Neural progenitor cell (in vitro differentiated cells): ENCODE data around the gene ZNF92. TPM values are rescaled to one million over a fixed set of nuclear protein-coding genes. Genes with fewer than 3 reads are reported as not detected.

Source experiments
- DNase-seq: peaks from one replicate; pipeline ENCODE4 v3.0.0-alpha.2; 2016; ENCODE audit warnings: low spot score
- H2AFZ ChIP-seq: fragments of 200-600 bp; sonication (generic); replicated peaks from 2 replicates; pipeline ENCODE4 v1.6.1; 2016; ENCODE audit warnings: antibody characterized with exemption
- H3F3A ChIP-seq: fragments of 200-600 bp; sonication (generic); 2 replicates; pipeline ENCODE4 v1.6.1; 2016; ENCODE audit warnings: antibody characterized with exemption, low read depth
- H3K27ac ChIP-seq: fragments of 200-600 bp; sonication (generic); 2 replicates; pipeline ENCODE4 v1.5.1; 2016; ENCODE audit warnings: mild to moderate bottlenecking
- H3K27me3 ChIP-seq: fragments of 200-600 bp; sonication (generic); 2 replicates; pipeline ENCODE4 v1.6.1; 2016; ENCODE audit warnings: mild to moderate bottlenecking, moderate library complexity
- H3K36me3 ChIP-seq: fragments of 200-600 bp; sonication (generic); 2 replicates; pipeline ENCODE4 v1.5.1; 2016
- H3K4me1 ChIP-seq: fragments of 200-600 bp; sonication (generic); 2 replicates; pipeline ENCODE4 v1.6.1; 2016; ENCODE audit warnings: mixed run types
- H3K4me2 ChIP-seq: fragments of 200-600 bp; sonication (generic); 2 replicates; pipeline ENCODE4 v1.6.1; 2016
- H3K4me3 ChIP-seq: fragments of 200-600 bp; sonication (generic); 2 replicates; pipeline ENCODE4 v1.5.1; 2016
- H3K79me2 ChIP-seq: fragments of 200-600 bp; sonication (generic); 2 replicates; pipeline ENCODE4 v1.6.1; 2016; ENCODE audit warnings: low read depth
- H3K9ac ChIP-seq: fragments of 200-600 bp; sonication (generic); 2 replicates; pipeline ENCODE4 v1.6.1; 2016
- H3K9me3 ChIP-seq: fragments of 200-600 bp; sonication (generic); 2 replicates; pipeline ENCODE4 v1.5.1; 2016; ENCODE audit warnings: low read depth
- H4K20me1 ChIP-seq: fragments of 200-600 bp; sonication (generic); 2 replicates; pipeline ENCODE4 v1.6.1; 2016; ENCODE audit warnings: low read depth
- H3K27ac Mint-ChIP-seq: 3 replicates; pipeline ENCODE4 v1.8.0; 2021; ENCODE audit warnings: mixed read lengths
- H3K27me3 Mint-ChIP-seq: 2 replicates; pipeline ENCODE4 v1.8.0; 2022; ENCODE audit warnings: low read depth, mild to moderate bottlenecking, inconsistent platforms, moderate library complexity, mixed read lengths; ENCODE audit not compliant: insufficient read depth
- H3K36me3 Mint-ChIP-seq: 3 replicates; pipeline ENCODE4 v1.8.0; 2021; ENCODE audit warnings: mixed read lengths
- H3K4me1 Mint-ChIP-seq: 3 replicates; pipeline ENCODE4 v1.8.0; 2021; ENCODE audit warnings: mixed read lengths
- H3K4me3 Mint-ChIP-seq: 3 replicates; pipeline ENCODE4 v1.8.0; 2021; ENCODE audit warnings: mild to moderate bottlenecking, moderate library complexity, mixed read lengths
- H3K9me3 Mint-ChIP-seq: 3 replicates; pipeline ENCODE4 v1.8.0; 2020; ENCODE audit warnings: mixed read lengths
- EZH2 ChIP-seq: fragments of 200-600 bp; sonication (generic); IDR thresholded peaks from 2 replicates; pipeline ENCODE4 v1.6.1; 2017; ENCODE audit warnings: antibody characterized with exemption, mild to moderate bottlenecking, moderate library complexity
- EZH2phosphoT487 ChIP-seq: fragments of 200-600 bp; sonication (generic); IDR thresholded peaks from 2 replicates; pipeline ENCODE4 v1.6.1; 2017; ENCODE audit warnings: antibody characterized with exemption
- total RNA-seq: library from RNA; depleted of rRNA; stranded (reverse); fragments of >200 nt; gene quantifications from 2 replicates; pipeline ENCODE4 v1.2.3, GENCODE V29; 2015; ENCODE audit warnings: low replicate concordance
- TF ChIP-seq, protein P1 (sequence below): fragments of 200-600 bp; sonication (generic); IDR thresholded peaks from 2 replicates; pipeline ENCODE4 v1.5.1; 2017; ENCODE audit warnings: antibody characterized with exemption, mild to moderate bottlenecking

Gene ZNF92
- total RNA-seq, 1 donor from 2014 or later = 57.2 TPM

DNA sequence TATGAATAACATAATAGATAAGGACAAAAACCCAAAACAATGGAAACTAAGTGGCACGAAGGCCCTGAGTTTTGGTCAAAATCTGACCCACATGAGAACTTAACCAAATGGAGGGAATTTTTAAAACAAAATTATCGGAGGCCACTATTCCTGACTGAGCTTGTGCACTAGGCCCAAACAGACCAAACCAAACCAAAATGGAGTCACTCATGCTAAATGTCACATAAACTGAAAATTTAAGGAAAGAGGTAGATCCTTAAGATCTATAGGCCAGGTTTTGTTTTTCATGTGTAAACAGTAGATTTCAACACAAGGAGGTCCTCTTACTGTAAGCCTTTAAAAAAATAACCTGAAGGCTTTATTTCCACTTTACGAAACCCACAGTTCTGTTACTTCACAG is 3.8 kb upstream of the ZNF92 start:
- Histone ChIP-seq H3K4me2 (no peak overlapping the region), H3K27me3 (no peaks in the 10 kb centered on the region), H3F3A (peaks cover 8% of the 10 kb centered on the region), H3K4me3 (no peak overlapping the region), H3K4me1 (peaks cover 4% of the 10 kb centered on the region), H3K9ac (no peak overlapping the region), H3K9me3 (no peaks in the 10 kb centered on the region), H3K79me2 (peaks cover 9% of the 10 kb centered on the region), H3K27ac (no peak overlapping the region), H4K20me1 (peaks cover 5% of the 10 kb centered on the region), H2AFZ (no peak overlapping the region), H3K36me3 (no peaks in the 10 kb centered on the region)
- no peak overlapping the region for H3K27ac Mint-ChIP-seq
- no peak for DNase-seq
- no peaks in the 10 kb centered on the region for H3K27me3 Mint-ChIP-seq
- H3K4me3 Mint-ChIP-seq = no peak overlapping the region
- H3K36me3 Mint-ChIP-seq = peaks cover under 1% of the 10 kb centered on the region
- TF ChIP-seq EZH2 (no peak), EZH2phosphoT487 (no peak)
- TF ChIP-seq, protein P1, sequence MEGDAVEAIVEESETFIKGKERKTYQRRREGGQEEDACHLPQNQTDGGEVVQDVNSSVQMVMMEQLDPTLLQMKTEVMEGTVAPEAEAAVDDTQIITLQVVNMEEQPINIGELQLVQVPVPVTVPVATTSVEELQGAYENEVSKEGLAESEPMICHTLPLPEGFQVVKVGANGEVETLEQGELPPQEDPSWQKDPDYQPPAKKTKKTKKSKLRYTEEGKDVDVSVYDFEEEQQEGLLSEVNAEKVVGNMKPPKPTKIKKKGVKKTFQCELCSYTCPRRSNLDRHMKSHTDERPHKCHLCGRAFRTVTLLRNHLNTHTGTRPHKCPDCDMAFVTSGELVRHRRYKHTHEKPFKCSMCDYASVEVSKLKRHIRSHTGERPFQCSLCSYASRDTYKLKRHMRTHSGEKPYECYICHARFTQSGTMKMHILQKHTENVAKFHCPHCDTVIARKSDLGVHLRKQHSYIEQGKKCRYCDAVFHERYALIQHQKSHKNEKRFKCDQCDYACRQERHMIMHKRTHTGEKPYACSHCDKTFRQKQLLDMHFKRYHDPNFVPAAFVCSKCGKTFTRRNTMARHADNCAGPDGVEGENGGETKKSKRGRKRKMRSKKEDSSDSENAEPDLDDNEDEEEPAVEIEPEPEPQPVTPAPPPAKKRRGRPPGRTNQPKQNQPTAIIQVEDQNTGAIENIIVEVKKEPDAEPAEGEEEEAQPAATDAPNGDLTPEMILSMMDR = no peak
- peaks cover 2% of the 10 kb centered on the region for H3K4me1 Mint-ChIP-seq
- H3K9me3 Mint-ChIP-seq = no peaks in the 10 kb centered on the region

DNA sequence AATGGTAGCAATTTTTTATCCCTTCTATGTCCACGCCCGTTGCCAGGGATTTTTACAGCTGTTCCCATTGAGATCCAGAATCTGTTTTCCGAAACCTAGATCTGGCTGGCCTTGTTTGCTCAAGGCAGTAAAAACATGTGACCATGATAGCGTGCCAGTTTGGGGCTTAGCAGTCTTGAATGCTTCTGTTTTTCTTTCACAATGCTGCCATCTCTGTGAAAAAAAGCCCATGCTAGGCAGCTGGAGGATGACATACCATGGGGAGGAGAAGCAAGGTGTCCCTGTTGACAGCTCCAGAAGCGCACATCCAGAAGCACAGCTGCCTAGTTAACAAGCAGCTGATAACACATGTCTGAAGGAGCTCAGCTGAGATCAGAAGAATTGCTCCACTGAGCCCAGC is 2.2 kb upstream of the ZNF92 start:
- H3K27me3 Mint-ChIP-seq = peaks cover 5% of the 10 kb centered on the region
- no peak overlapping the region for H3K4me3 ChIP-seq
- H3K4me1 Mint-ChIP-seq = peaks cover 8% of the 10 kb centered on the region
- H2AFZ ChIP-seq = no peak overlapping the region
- DNase-seq = peak; percentile 20
- H3K9me3 Mint-ChIP-seq = peaks cover 3% of the 10 kb centered on the region
- no peaks in the 10 kb centered on the region for H3K27me3 ChIP-seq
- H3K27ac ChIP-seq = no peak overlapping the region
- peaks cover 11% of the 10 kb centered on the region for H3K4me1 ChIP-seq
- H3K27ac Mint-ChIP-seq = no peak overlapping the region
- no peaks in the 10 kb centered on the region for H3K9me3 ChIP-seq
- no peak overlapping the region for H3K4me3 Mint-ChIP-seq
- no peaks in the 10 kb centered on the region for H3K36me3 ChIP-seq
- peaks cover 8% of the 10 kb centered on the region for H3F3A ChIP-seq
- no peak overlapping the region for H3K4me2 ChIP-seq
- TF ChIP-seq, protein P1 = no peak
- TF ChIP-seq EZH2phosphoT487 (no peak), EZH2 (no peak)
- H3K79me2 ChIP-seq = peaks cover 26% of the 10 kb centered on the region
- peaks cover 9% of the 10 kb centered on the region for H4K20me1 ChIP-seq
- H3K36me3 Mint-ChIP-seq = peaks cover 13% of the 10 kb centered on the region
- H3K9ac ChIP-seq = no peak overlapping the region

DNA sequence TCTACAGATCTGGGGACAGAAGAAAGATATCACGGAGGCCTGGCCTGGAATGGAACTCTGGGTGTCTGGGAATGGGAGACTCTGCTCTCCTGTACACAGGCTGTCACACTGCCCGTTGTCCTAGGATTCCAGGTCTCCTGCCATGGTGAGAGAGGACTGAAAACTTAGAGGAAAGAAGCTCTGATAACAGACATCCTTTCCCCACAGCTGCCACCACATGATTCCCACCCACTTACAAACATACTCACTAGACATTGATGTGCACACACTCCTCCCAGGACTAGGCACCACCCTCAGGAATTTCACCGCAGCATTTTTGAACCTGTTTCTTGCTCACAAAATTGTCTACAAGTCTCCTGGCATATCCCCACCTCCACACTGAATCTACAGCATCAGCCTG is 5.7 kb downstream of the ZNF92 start:
- H3K4me3 ChIP-seq = no peak overlapping the region
- no peak for DNase-seq
- H3K27me3 ChIP-seq = no peaks in the 10 kb centered on the region
- peaks cover 25% of the 10 kb centered on the region for H3K4me1 ChIP-seq
- H4K20me1 ChIP-seq = peaks cover 58% of the 10 kb centered on the region
- no peaks in the 10 kb centered on the region for H3K36me3 ChIP-seq
- no peak overlapping the region for H2AFZ ChIP-seq
- H3K27me3 Mint-ChIP-seq = peaks cover 5% of the 10 kb centered on the region
- no peak overlapping the region for H3K4me3 Mint-ChIP-seq
- H3K4me2 ChIP-seq = no peak overlapping the region
- H3K79me2 ChIP-seq = peaks cover 98% of the 10 kb centered on the region
- H3K36me3 Mint-ChIP-seq = peaks cover 70% of the 10 kb centered on the region
- H3K9me3 Mint-ChIP-seq = peaks cover 37% of the 10 kb centered on the region
- H3K4me1 Mint-ChIP-seq = peaks cover 8% of the 10 kb centered on the region
- H3K27ac Mint-ChIP-seq = no peak overlapping the region
- peaks cover 1% of the 10 kb centered on the region for H3F3A ChIP-seq
- TF ChIP-seq, protein P1 = no peak
- TF ChIP-seq EZH2phosphoT487 (no peak), EZH2 (no peak)
- H3K9me3 ChIP-seq = no peaks in the 10 kb centered on the region
- no peak overlapping the region for H3K27ac ChIP-seq
- H3K9ac ChIP-seq = no peak overlapping the region
